Ascending aorta (tissue), 2 donors: ENCODE data around the gene PRKAG2. TPM values are rescaled to one million over a fixed set of nuclear protein-coding genes. Genes with fewer than 3 reads are reported as not detected.

Experiments
- DNase-seq, 2 donors: peaks; one replicate each; pipeline ENCODE4 v3.0.0-alpha.2; 2019; ENCODE audit warnings: low spot score in 2 of 2
- H3K27ac ChIP-seq, 2 donors: fragments of 200-600 bp; sonication (generic); one replicate each; pipeline ENCODE4 v1.5.1; 2016 to 2017; ENCODE audit warnings: mild to moderate bottlenecking in 1 of 2
- H3K27me3 ChIP-seq: fragments of 200-600 bp; sonication (generic); one replicate; pipeline ENCODE4 v1.5.1; 2017
- H3K36me3 ChIP-seq, 2 donors: fragments of 200-600 bp; sonication (generic); one replicate each; pipeline ENCODE4 v1.5.1; 2016
- H3K4me1 ChIP-seq, 2 donors: fragments of 200-600 bp; sonication (generic); one replicate each; pipeline ENCODE4 v1.5.1; 2016 to 2017; ENCODE audit warnings: mild to moderate bottlenecking in 1 of 2
- H3K4me3 ChIP-seq, 2 donors: fragments of 200-600 bp; sonication (generic); one replicate each; pipeline ENCODE4 v1.5.1; 2016 to 2017; ENCODE audit warnings: mild to moderate bottlenecking in 1 of 2
- H3K9me3 ChIP-seq, 2 donors: fragments of 200-600 bp; sonication (generic); one replicate each; pipeline ENCODE4 v1.5.1; 2016
- intact Hi-C: fragments of 100-400 bp; cut with DNase I; formaldehyde crosslinking; loops from one replicate; pipeline ENCODE4 v1.15.1; 2023
- total RNA-seq: library from RNA; depleted of rRNA; stranded (reverse); fragments of >200 nt; gene quantifications from one replicate; pipeline ENCODE4 v1.1.0, GENCODE V29; 2016
- TF ChIP-seq, protein P1 (sequence below), 3 experiments: fragments of 200-600 bp in 2 of 3; fragments of 450-650 bp in 1 of 3; sonication (generic) in 2 of 3; IDR thresholded peaks; one replicate each; pipeline ENCODE4 v1.5.1; 2016 to 2019; ENCODE audit warnings: antibody characterized with exemption in 3 of 3, mild to moderate bottlenecking in 1 of 3, moderate library complexity in 1 of 3

PRKAG2 gene
- total RNA-seq, 1 donor from 2014 or later, result 26.7 TPM

GRCh38 chr7:151825721-151826120, 51.2 kb downstream of the PRKAG2 start:
- no peak overlapping the region for H3K27ac ChIP-seq
- no peaks in the 10 kb centered on the region for H3K27me3 ChIP-seq
- no peak for DNase-seq
- intact Hi-C loops, result no loop called here
- H3K4me3 ChIP-seq, result no peak overlapping the region
- no peaks in the 10 kb centered on the region for H3K9me3 ChIP-seq
- H3K4me1 ChIP-seq, result peaks cover 0 to 5% of the 10 kb centered on the region in 2 donors
- TF ChIP-seq, protein P1, sequence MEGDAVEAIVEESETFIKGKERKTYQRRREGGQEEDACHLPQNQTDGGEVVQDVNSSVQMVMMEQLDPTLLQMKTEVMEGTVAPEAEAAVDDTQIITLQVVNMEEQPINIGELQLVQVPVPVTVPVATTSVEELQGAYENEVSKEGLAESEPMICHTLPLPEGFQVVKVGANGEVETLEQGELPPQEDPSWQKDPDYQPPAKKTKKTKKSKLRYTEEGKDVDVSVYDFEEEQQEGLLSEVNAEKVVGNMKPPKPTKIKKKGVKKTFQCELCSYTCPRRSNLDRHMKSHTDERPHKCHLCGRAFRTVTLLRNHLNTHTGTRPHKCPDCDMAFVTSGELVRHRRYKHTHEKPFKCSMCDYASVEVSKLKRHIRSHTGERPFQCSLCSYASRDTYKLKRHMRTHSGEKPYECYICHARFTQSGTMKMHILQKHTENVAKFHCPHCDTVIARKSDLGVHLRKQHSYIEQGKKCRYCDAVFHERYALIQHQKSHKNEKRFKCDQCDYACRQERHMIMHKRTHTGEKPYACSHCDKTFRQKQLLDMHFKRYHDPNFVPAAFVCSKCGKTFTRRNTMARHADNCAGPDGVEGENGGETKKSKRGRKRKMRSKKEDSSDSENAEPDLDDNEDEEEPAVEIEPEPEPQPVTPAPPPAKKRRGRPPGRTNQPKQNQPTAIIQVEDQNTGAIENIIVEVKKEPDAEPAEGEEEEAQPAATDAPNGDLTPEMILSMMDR (IDR thresholded peaks at IDR 0.05), result no peak
- H3K36me3 ChIP-seq, result no peaks in the 10 kb centered on the region

DNA sequence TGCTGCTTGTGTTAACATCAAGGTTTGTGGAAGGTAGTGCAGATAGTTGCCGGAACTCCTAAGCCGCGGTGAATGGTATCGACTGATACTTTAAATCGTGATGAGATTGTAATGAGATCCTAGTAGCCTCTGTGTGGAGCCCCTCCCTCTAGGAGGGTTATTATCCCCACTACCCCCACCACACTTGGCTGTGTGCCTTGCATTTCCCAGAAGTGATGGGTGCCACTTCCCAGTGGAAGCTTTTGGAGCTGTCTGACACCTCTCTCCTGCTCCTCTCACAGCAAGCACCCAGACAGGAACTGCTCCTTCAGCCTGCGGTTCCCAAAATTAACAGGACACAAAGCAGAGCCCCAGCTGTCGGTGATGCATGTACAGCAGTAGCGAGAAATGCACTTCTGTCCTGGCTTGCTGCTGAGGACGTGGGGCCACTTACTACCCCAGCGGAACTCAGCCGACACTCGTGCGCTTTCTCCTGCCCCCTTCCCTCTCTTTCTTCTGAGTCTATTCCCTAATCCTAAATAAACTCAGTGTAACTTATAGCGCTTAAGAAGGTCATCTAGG, 52.5 kb downstream of the PRKAG2 start:
- no peaks in the 10 kb centered on the region for H3K36me3 ChIP-seq
- H3K4me1 ChIP-seq, result peaks cover 0 to 5% of the 10 kb centered on the region in 2 donors
- no peak for DNase-seq
- no peaks in the 10 kb centered on the region for H3K27me3 ChIP-seq
- H3K9me3 ChIP-seq, result no peaks in the 10 kb centered on the region
- intact Hi-C loops, result no loop called here
- no peak overlapping the region for H3K4me3 ChIP-seq
- no peak overlapping the region for H3K27ac ChIP-seq
- TF ChIP-seq, protein P1 (IDR thresholded peaks at IDR 0.05), result no peak

DNA sequence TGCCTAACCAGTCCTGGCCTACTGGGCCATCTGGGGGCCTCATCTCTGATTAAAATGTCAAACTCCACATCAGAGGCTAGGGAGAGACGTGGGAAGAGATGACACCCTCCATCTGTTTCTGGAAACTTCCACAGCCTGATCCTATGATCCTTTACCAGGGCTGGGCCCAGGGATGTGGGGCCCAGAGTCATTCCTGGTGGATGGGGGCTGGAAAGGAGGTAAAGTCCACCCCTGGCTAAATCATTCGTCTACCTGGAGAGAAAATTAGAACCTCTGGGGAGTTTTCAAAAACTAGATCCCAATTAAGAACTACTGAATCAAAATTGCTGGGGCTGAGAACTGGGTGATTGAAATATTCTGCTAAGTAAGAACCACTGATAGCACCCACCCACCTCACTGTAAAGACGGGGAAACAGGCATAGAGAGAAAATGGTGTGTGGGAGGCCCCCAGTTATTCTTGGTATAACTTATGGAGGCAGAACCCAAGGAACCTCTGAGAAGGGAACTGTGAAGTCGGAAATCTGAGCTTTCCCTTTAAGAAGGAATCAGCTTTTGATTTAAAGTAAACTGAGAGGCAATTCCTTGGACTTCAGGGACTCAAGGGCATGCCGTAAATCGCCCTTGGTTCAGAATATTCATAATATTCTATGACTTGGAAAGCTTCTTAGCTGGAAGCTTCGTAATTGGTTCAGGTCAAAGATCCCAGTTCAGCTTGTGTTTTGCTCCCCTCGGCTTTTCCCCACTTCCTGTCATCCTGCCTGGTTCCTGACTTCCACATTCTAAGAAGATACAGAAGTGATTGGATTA, 53.1 kb downstream of the PRKAG2 start:
- Histone ChIP-seq H3K4me1 (peaks cover 0 to 5% of the 10 kb centered on the region in 2 donors), H3K27me3 (no peaks in the 10 kb centered on the region), H3K9me3 (no peaks in the 10 kb centered on the region), H3K36me3 (no peaks in the 10 kb centered on the region), H3K27ac (no peak overlapping the region), H3K4me3 (no peak overlapping the region)
- no peak for DNase-seq
- intact Hi-C loops, result no loop called here
- TF ChIP-seq, protein P1 (IDR thresholded peaks at IDR 0.05), result no peak

GRCh38 chr7:151822541-151823181, 54.3 kb downstream of the PRKAG2 start:
- no peak overlapping the region for H3K4me3 ChIP-seq
- DNase-seq, result no peak
- H3K27me3 ChIP-seq, result no peaks in the 10 kb centered on the region
- TF ChIP-seq, protein P1 (IDR thresholded peaks at IDR 0.05), result no peak
- peaks cover 0 to 5% of the 10 kb centered on the region in 2 donors for H3K4me1 ChIP-seq
- no peaks in the 10 kb centered on the region for H3K9me3 ChIP-seq
- no peaks in the 10 kb centered on the region for H3K36me3 ChIP-seq
- intact Hi-C loops, result no loop called here
- no peak overlapping the region for H3K27ac ChIP-seq

GRCh38 chr7:151821806-151822540, 54.9 kb downstream of the PRKAG2 start:
- Histone ChIP-seq H3K36me3 (no peaks in the 10 kb centered on the region), H3K27ac (no peak overlapping the region), H3K27me3 (no peaks in the 10 kb centered on the region), H3K9me3 (no peaks in the 10 kb centered on the region), H3K4me3 (no peak overlapping the region), H3K4me1 (peaks cover 0 to 5% of the 10 kb centered on the region in 2 donors)
- TF ChIP-seq, protein P1 (IDR thresholded peaks at IDR 0.05), result no peak
- intact Hi-C loops, result no loop called here
- DNase-seq, result no peak
